ACC112 (cell line): ENCODE results near the gene NXPH4.
A peak's percentile ranks its signal among the peaks of the same experiment; 100 is the strongest.

Source experiments
- H2AFZ ChIP-seq: fragments of 200-600 bp; sonication (generic); one replicate; pipeline ENCODE4 v1.6.0; 2017; ENCODE audit warnings: antibody characterized with exemption, low read length; ENCODE audit not compliant: unreplicated experiment
- H3K27ac ChIP-seq: fragments of 200-600 bp; sonication (generic); 2 replicates; pipeline ENCODE4 v1.5.1; 2014; ENCODE audit warnings: low read depth, mild to moderate bottlenecking, antibody characterized with exemption, low read length, moderate library complexity
- H3K27me3 ChIP-seq: fragments of 200-600 bp; sonication (generic); 2 replicates; pipeline ENCODE4 v1.6.1; 2014; ENCODE audit warnings: mild to moderate bottlenecking, antibody characterized with exemption, low read length, moderate library complexity, mixed read lengths; ENCODE audit not compliant: insufficient read depth
- H3K36me3 ChIP-seq: fragments of 200-600 bp; sonication (generic); 2 replicates; pipeline ENCODE4 v1.6.1; 2016; ENCODE audit warnings: mild to moderate bottlenecking, antibody characterized with exemption, low read length, moderate library complexity, mixed read lengths; ENCODE audit not compliant: insufficient read depth
- H3K4me1 ChIP-seq: fragments of 200-600 bp; sonication (generic); one replicate; pipeline ENCODE4 v1.6.1; 2016; ENCODE audit warnings: low read length, mixed read lengths; ENCODE audit not compliant: insufficient read depth, unreplicated experiment, control insufficient read depth
- H3K4me3 ChIP-seq: fragments of 200-600 bp; sonication (generic); 2 replicates; pipeline ENCODE4 v1.5.1; 2014; ENCODE audit warnings: mild to moderate bottlenecking, low read depth, low read length
- H3K79me2 ChIP-seq: fragments of 200-600 bp; sonication (generic); one replicate; pipeline ENCODE4 v1.6.0; 2016; ENCODE audit warnings: low read length; ENCODE audit not compliant: control insufficient read depth, unreplicated experiment, insufficient read depth

Gene NXPH4

DNA sequence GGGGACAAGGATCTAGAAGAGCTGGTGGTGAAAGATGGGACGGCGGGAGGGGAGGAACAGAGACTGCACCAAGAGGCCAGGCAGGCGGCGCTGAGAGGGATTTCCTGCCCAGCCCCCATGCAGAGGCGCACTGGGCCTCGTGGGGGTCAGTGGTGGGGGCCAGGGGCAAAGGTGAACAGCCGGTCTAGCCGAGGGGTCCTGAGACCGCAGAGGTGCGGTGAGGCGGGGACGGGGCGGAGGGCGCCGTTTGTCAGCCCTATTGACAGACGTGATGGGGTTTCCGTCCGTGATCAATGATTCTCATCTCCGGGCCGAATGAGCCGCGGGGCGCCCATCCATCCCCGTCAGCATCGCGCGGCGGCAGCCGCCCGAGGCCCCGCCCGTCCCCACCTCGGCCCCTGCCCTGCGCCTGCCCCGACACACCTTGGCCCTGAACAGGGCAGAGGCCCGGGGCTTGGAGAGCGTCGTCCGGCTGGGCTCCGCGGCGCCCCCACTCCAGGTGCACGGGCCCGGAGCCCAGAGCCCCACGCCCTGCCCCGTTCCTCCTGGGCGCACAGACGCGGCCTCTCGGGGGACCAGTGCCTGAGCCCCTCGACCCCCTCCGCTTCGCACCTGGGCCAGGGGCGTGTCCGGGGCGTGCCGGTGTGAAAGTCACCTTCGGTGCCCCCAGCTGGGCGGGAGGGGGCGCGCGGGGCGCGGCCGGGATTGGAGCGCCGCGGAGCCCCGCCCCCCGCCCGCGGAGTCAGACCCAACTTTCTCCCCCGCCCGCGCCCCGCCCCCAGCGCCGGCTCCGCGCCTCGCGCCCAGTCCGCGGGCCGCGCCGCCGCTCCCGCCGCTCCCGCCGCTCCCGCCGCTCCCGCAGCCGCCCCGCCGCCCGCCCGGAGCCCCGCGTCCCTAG is at the start of gene NXPH4:
Gene NXPH4, plus strand, starts transcription at position 781 of the 898 bp plus-strand sequence. CDS start 176 bp downstream, outside the sequence.
- Histone ChIP-seq H3K4me3 (peak within 1 kb of the TSS; percentile 77), H3K36me3 (no peaks in the 10 kb centered on the region), H2AFZ (peak within 1 kb of the TSS; percentile 17), H3K79me2 (no peaks in the 10 kb centered on the region), H3K4me1 (peaks cover 15% of the 10 kb centered on the region), H3K27me3 (peaks cover 32% of the 10 kb centered on the region), H3K27ac (no peak within 1 kb of the TSS)

DNA sequence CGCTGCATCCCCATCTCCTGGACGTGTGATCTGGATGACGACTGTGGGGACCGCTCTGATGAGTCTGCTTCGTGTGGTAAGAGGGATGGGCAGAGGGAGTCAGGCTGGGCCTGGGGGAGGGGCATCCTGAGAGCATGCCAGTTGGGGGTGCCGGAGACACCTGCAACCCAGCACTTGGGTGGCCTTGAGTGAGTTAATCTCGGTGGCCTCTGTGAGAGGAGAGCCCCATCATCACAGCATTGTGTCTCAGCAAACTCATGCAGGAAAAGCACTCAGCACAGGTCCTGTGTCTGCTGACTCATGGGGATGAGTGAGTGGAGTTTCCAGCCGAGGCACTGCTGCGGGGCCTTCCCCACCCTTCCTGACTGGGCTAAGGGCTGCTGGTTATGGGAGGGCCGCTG is 49.6 kb upstream of the NXPH4 start:
- Histone ChIP-seq H3K27ac (peak overlapping the region; percentile 28; the same call in 1 of the 2 replicates), H3K79me2 (no peaks in the 10 kb centered on the region), H3K36me3 (peaks cover 51% of the 10 kb centered on the region), H3K27me3 (no peaks in the 10 kb centered on the region), H3K4me3 (no peak overlapping the region), H3K4me1 (peaks cover 42% of the 10 kb centered on the region), H2AFZ (no peak overlapping the region)

- H3K79me2 ChIP-seq = no peaks in the 10 kb centered on the region
- no peak overlapping the region for H3K4me3 ChIP-seq
- H3K27me3 ChIP-seq = no peaks in the 10 kb centered on the region
- no peak overlapping the region for H3K27ac ChIP-seq
- no peak overlapping the region for H2AFZ ChIP-seq
- peaks cover 46% of the 10 kb centered on the region for H3K36me3 ChIP-seq
- peaks cover 42% of the 10 kb centered on the region for H3K4me1 ChIP-seq
Measured at GRCh38 chr12:57168058-57168457, 48.5 kb upstream of the NXPH4 start.

DNA sequence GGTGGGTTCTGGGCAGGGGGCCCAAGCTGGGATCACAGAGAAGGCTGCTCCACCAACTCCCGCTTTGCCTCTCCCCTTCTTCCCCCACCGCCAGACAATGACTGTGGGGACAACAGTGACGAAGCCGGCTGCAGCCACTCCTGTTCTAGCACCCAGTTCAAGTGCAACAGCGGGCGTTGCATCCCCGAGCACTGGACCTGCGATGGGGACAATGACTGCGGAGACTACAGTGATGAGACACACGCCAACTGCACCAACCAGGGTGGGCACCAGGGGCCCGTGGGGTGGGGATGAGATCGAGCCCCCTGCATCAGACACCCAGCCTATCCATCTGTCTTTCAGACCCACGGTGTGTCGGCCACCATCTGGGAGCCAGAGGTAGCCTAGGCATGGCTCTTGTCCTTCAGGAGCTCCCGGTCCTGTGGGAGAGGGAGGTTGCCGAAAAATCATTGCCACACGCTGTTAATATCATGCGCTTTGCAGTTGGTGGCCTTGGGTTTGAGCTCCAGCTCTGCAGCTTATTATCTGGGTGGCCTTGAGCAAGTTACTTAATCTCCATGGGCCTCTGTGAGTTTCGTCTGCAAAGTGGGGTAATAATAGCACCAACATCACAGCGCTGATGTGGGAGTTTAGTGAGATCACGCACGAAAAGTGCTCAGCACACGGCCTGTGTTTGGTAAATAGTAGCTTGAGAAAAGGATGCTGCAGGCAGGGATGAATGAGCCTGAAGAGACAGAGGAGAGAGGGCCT is 47.4 kb upstream of the NXPH4 start:
- Histone ChIP-seq H2AFZ (no peak overlapping the region), H3K27me3 (no peaks in the 10 kb centered on the region), H3K4me3 (no peak overlapping the region), H3K36me3 (peaks cover 52% of the 10 kb centered on the region), H3K79me2 (no peaks in the 10 kb centered on the region), H3K4me1 (peaks cover 42% of the 10 kb centered on the region), H3K27ac (no peak overlapping the region)

- Histone ChIP-seq H3K79me2 (no peaks in the 10 kb centered on the region), H3K27ac (no peak overlapping the region), H2AFZ (no peak overlapping the region), H3K4me3 (no peak overlapping the region), H3K27me3 (no peaks in the 10 kb centered on the region), H3K36me3 (peaks cover 46% of the 10 kb centered on the region), H3K4me1 (peaks cover 36% of the 10 kb centered on the region)
Measured at GRCh38 chr12:57169969-57170368, 46.6 kb upstream of the NXPH4 start.

DNA sequence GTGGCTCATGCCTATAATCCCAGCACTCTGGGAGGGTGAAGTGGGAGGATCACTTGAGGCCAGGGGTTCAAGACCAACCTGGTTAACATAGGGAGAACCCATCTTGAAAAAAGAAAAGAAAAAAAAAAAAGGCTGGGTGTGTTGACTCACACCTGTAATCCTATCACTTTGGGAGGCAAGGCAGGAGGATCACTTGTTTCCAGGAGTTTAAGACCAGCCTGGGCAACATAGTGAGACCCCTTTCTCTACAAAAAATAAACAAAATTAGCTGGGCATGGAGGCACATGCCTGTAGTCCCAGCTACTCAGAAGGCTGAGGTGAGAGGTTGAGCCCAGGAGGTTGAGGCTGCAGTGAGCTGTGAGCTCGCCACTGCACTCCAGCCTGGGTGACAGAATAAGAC is 46.2 kb upstream of the NXPH4 start:
- H3K4me1 ChIP-seq = peaks cover 31% of the 10 kb centered on the region
- no peaks in the 10 kb centered on the region for H3K79me2 ChIP-seq
- peaks cover 42% of the 10 kb centered on the region for H3K36me3 ChIP-seq
- H3K27me3 ChIP-seq = no peaks in the 10 kb centered on the region
- H3K4me3 ChIP-seq = no peak overlapping the region
- no peak overlapping the region for H2AFZ ChIP-seq
- H3K27ac ChIP-seq = no peak overlapping the region

- peaks cover 26% of the 10 kb centered on the region for H3K4me1 ChIP-seq
- H3K27me3 ChIP-seq = no peaks in the 10 kb centered on the region
- no peaks in the 10 kb centered on the region for H3K79me2 ChIP-seq
- H3K36me3 ChIP-seq = peaks cover 42% of the 10 kb centered on the region
- H2AFZ ChIP-seq = no peak overlapping the region
- no peak overlapping the region for H3K27ac ChIP-seq
- no peak overlapping the region for H3K4me3 ChIP-seq
Measured at GRCh38 chr12:57170927-57171326, 45.7 kb upstream of the NXPH4 start.

- Histone ChIP-seq H3K27me3 (no peaks in the 10 kb centered on the region), H3K4me1 (peaks cover 26% of the 10 kb centered on the region), H2AFZ (no peak overlapping the region), H3K36me3 (peaks cover 49% of the 10 kb centered on the region), H3K4me3 (no peak overlapping the region), H3K79me2 (no peaks in the 10 kb centered on the region), H3K27ac (no peak overlapping the region)
Measured at GRCh38 chr12:57171668-57172067, 44.9 kb upstream of the NXPH4 start.

- Histone ChIP-seq H3K36me3 (peaks cover 44% of the 10 kb centered on the region), H3K4me3 (no peak overlapping the region), H3K79me2 (peaks cover 2% of the 10 kb centered on the region), H3K27me3 (no peaks in the 10 kb centered on the region), H3K4me1 (peaks cover 24% of the 10 kb centered on the region), H2AFZ (no peak overlapping the region), H3K27ac (no peak overlapping the region)
Measured at GRCh38 chr12:57173089-57173488, 43.5 kb upstream of the NXPH4 start.

DNA sequence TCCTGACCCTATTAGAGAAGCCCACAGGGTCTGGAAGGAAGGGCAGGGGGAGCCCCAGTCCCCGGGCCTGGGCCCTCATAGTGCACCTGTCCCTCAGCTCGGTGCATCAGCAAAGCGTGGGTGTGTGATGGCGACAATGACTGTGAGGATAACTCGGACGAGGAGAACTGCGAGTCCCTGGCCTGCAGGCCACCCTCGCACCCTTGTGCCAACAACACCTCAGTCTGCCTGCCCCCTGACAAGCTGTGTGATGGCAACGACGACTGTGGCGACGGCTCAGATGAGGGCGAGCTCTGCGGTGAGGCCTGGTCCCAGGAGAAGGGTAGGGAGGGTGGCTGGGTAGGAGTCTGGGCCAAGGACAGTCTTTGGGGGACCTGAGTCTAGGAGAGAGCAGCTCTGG is 42.9 kb upstream of the NXPH4 start:
- Histone ChIP-seq H2AFZ (no peak overlapping the region), H3K4me1 (peaks cover 24% of the 10 kb centered on the region), H3K27ac (no peak overlapping the region), H3K4me3 (no peak overlapping the region), H3K79me2 (peaks cover 2% of the 10 kb centered on the region), H3K36me3 (peaks cover 41% of the 10 kb centered on the region), H3K27me3 (no peaks in the 10 kb centered on the region)
